Thyroid gland (tissue), 4 donors: Measurements from ENCODE around the gene MRTFB.

Experiments used
- POLR2A ChIP-seq, 2 donors: fragments of 450-650 bp; IDR thresholded peaks; one replicate each; pipeline ENCODE4 v1.6.1; 2017; ENCODE audit warnings: antibody characterized with exemption in 2 of 2, mild to moderate bottlenecking in 2 of 2, moderate library complexity in 1 of 2
- TF ChIP-seq, protein P1 (sequence below), 6 experiments: fragments of 200-600 bp in 3 of 6; fragments of 450-650 bp in 3 of 6; sonication (generic) in 3 of 6; IDR thresholded peaks; one replicate each; pipeline ENCODE4 v1.5.1; 2016 to 2019; ENCODE audit warnings: antibody characterized with exemption in 6 of 6, mild to moderate bottlenecking in 2 of 6, inconsistent platforms in 1 of 6, moderate library complexity in 1 of 6

DNA sequence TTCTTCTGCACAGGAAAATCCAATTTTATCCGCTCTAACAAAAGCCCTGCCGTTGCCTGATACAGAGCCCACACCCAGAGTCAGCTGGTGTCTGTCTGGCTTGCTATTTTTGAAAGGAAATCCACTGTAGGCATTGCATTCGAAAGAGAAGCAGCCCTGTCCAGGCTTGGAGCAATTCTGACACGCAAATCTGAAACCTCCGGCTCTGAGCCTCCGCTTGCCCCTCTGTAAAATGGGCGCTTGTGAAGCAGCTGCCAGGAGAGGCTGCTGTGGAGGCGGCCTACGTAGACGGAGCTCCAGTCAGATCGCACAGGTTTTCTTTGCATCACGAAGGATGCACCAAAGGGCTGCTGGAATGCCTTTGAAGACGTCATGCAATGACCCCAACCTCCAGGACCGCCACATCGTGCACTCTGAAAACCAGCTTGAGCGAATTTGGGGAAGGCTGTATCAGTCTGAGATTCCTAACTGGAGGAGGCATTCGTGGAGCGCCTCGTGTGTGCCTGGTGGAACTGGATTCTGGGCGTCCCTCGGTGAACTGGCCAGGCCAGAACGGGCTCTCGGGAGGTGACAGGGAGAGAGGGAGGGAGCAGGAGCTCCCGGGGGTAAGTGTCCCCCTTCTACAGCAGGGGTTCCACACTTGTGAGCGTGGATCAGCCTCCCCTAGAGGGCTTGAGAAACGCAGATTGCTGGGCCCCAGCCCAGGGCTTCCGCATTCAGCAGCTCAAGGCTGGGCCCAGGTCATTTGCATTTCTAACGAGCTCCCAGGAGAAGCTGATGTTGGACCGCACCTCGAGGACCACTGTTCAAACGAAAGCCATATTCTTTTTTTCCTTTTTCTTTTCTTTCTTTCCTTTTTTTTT, 215.5 kb downstream of the MRTFB start:
- TF ChIP-seq, protein P1, sequence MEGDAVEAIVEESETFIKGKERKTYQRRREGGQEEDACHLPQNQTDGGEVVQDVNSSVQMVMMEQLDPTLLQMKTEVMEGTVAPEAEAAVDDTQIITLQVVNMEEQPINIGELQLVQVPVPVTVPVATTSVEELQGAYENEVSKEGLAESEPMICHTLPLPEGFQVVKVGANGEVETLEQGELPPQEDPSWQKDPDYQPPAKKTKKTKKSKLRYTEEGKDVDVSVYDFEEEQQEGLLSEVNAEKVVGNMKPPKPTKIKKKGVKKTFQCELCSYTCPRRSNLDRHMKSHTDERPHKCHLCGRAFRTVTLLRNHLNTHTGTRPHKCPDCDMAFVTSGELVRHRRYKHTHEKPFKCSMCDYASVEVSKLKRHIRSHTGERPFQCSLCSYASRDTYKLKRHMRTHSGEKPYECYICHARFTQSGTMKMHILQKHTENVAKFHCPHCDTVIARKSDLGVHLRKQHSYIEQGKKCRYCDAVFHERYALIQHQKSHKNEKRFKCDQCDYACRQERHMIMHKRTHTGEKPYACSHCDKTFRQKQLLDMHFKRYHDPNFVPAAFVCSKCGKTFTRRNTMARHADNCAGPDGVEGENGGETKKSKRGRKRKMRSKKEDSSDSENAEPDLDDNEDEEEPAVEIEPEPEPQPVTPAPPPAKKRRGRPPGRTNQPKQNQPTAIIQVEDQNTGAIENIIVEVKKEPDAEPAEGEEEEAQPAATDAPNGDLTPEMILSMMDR (IDR thresholded peaks at IDR 0.05) = no peak
- no peak for TF ChIP-seq POLR2A (IDR thresholded peaks at IDR 0.05)
